ENCODE data around the gene RCN1.

Gene RCN1

GRCh38 chr11:32131321-32131720, 40.4 kb downstream of the RCN1 start:
- Histone ChIP-seq H3K4me3 (replicated peaks; ENCODE audit: insufficient read depth, low read length) (no peak overlapping the region), H3K27me3 (ENCODE audit: insufficient read depth, poor library complexity, severe bottlenecking) (peaks cover 2% of the 10 kb centered on the region), H3K27ac (replicated peaks) (no peak overlapping the region)
- DNase-seq (ENCODE audit: low read depth in 1 of 2, low spot score in 1 of 2) = no peak
- TF ChIP-seq GABPA (IDR thresholded peaks at IDR 0.05; ENCODE audit: low read depth) = no peak
- TF ChIP-seq, protein P1, sequence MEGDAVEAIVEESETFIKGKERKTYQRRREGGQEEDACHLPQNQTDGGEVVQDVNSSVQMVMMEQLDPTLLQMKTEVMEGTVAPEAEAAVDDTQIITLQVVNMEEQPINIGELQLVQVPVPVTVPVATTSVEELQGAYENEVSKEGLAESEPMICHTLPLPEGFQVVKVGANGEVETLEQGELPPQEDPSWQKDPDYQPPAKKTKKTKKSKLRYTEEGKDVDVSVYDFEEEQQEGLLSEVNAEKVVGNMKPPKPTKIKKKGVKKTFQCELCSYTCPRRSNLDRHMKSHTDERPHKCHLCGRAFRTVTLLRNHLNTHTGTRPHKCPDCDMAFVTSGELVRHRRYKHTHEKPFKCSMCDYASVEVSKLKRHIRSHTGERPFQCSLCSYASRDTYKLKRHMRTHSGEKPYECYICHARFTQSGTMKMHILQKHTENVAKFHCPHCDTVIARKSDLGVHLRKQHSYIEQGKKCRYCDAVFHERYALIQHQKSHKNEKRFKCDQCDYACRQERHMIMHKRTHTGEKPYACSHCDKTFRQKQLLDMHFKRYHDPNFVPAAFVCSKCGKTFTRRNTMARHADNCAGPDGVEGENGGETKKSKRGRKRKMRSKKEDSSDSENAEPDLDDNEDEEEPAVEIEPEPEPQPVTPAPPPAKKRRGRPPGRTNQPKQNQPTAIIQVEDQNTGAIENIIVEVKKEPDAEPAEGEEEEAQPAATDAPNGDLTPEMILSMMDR (IDR thresholded peaks at IDR 0.05; ENCODE audit: insufficient read depth, low read length) = no peak
- TF ChIP-seq REST (IDR thresholded peaks at IDR 0.05; ENCODE audit: insufficient replicate concordance, low read depth) = no peak
- TF ChIP-seq SPI1 (IDR thresholded peaks at IDR 0.05; ENCODE audit: borderline replicate concordance, low read depth) = no peak
- no peak for TF ChIP-seq POLR2AphosphoS5 (IDR thresholded peaks at IDR 0.05; ENCODE audit: low read depth)

GRCh38 chr11:32136657-32137056, 45.8 kb downstream of the RCN1 start:
- no peak for DNase-seq (ENCODE audit: low read depth in 1 of 2, low spot score in 1 of 2)
- no peaks in the 10 kb centered on the region for H3K27me3 ChIP-seq (ENCODE audit: insufficient read depth, poor library complexity, severe bottlenecking)
- TF ChIP-seq GABPA (IDR thresholded peaks at IDR 0.05; ENCODE audit: low read depth) (no peak), SPI1 (IDR thresholded peaks at IDR 0.05; ENCODE audit: borderline replicate concordance, low read depth) (no peak), REST (IDR thresholded peaks at IDR 0.05; ENCODE audit: insufficient replicate concordance, low read depth) (no peak), POLR2AphosphoS5 (IDR thresholded peaks at IDR 0.05; ENCODE audit: low read depth) (no peak)
- TF ChIP-seq, protein P1 (IDR thresholded peaks at IDR 0.05; ENCODE audit: insufficient read depth, low read length) = no peak
- H3K27ac ChIP-seq (replicated peaks) = no peak overlapping the region
- H3K4me3 ChIP-seq (replicated peaks; ENCODE audit: insufficient read depth, low read length) = no peak overlapping the region

DNA sequence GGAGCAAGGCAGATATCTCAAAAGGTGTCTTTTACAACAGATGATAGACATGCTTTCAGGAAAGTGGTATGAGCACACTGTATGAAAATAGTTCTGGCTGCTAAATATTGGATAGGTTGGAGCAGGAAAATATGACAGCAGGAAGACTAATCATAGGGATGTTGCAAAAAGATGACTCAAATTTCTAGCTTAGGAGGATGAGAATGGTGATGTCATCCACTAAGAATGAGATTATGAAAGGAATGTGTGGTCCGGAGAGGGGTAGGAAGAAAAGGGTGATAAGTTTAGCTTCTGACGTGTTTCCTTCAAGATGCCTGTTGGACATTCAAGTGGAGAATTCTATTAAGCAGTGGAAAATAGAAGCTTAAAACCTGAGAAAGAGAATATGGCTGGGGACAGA, 46.4 kb downstream of the RCN1 start:
- Histone ChIP-seq H3K27me3 (ENCODE audit: insufficient read depth, poor library complexity, severe bottlenecking) (no peaks in the 10 kb centered on the region), H3K27ac (replicated peaks) (no peak overlapping the region), H3K4me3 (replicated peaks; ENCODE audit: insufficient read depth, low read length) (no peak overlapping the region)
- no peak for DNase-seq (ENCODE audit: low read depth in 1 of 2, low spot score in 1 of 2)
- TF ChIP-seq REST (IDR thresholded peaks at IDR 0.05; ENCODE audit: insufficient replicate concordance, low read depth) (no peak), SPI1 (IDR thresholded peaks at IDR 0.05; ENCODE audit: borderline replicate concordance, low read depth) (no peak), POLR2AphosphoS5 (IDR thresholded peaks at IDR 0.05; ENCODE audit: low read depth) (no peak), GABPA (IDR thresholded peaks at IDR 0.05; ENCODE audit: low read depth) (no peak)
- TF ChIP-seq, protein P1 (IDR thresholded peaks at IDR 0.05; ENCODE audit: insufficient read depth, low read length) = no peak
